K562 (cell line): ENCODE results near the gene COL1A1. TPM values are rescaled to one million over a fixed set of nuclear protein-coding genes. Genes with fewer than 3 reads are reported as not detected.

ENCODE experiments used
- BRF2 ChIP-seq: IDR thresholded peaks from 3 replicates; pipeline ENCODE4 v1.6.1; 2011; ENCODE audit warnings: borderline replicate concordance, mild to moderate bottlenecking; ENCODE audit not compliant: insufficient read length, insufficient read depth
- CC2D1A ChIP-seq: fragments of 450-650 bp; IDR thresholded peaks from 2 replicates; pipeline ENCODE4 v1.6.1; 2017; ENCODE audit warnings: mild to moderate bottlenecking
- DLX4 ChIP-seq: fragments of 250-450 bp; sonication (Bioruptor Pico); IDR thresholded peaks from 2 replicates; pipeline ENCODE4 v1.6.1; 2021; ENCODE audit warnings: mild to moderate bottlenecking
- EP400 ChIP-seq: fragments of 450-650 bp; IDR thresholded peaks from 2 replicates; pipeline ENCODE4 v1.6.1; 2017; ENCODE audit warnings: antibody characterized with exemption, mild to moderate bottlenecking, moderate library complexity
- HDAC2 ChIP-seq: fragments of 450-650 bp; IDR thresholded peaks from 2 replicates; pipeline ENCODE4 v1.6.1; 2016; ENCODE audit warnings: mild to moderate bottlenecking
- JUN ChIP-seq, 2 experiments: sonication (generic) in 1 of 2; formaldehyde crosslinking in 1 of 2; IDR thresholded peaks; 2 replicates each; pipeline versions ENCODE4 v1.6.1 to v1.8.0; 2012 to 2022; ENCODE audit warnings: borderline replicate concordance in 2 of 2, mild to moderate bottlenecking in 2 of 2, improper control_type of control experiment in 1 of 2, low read depth in 1 of 2, low read length in 1 of 2, missing genetic modification reagents in 1 of 2
- KLF1 ChIP-seq: fragments of 450-650 bp; IDR thresholded peaks from 2 replicates; pipeline ENCODE4 v1.6.1; 2016; ENCODE audit warnings: missing genetic modification characterization, missing compliant biosample characterization
- KLF16 ChIP-seq: IDR thresholded peaks from 2 replicates; pipeline ENCODE4 v1.6.1; 2016; ENCODE audit warnings: antibody characterized with exemption
- LEF1 ChIP-seq: fragments of 450-650 bp; IDR thresholded peaks from 2 replicates; pipeline ENCODE4 v1.6.1; 2016; ENCODE audit warnings: mild to moderate bottlenecking
- MAFK ChIP-seq: IDR thresholded peaks from 2 replicates; pipeline ENCODE4 v1.6.1; 2011; ENCODE audit warnings: low read length, improper control_type of control experiment
- MAZ ChIP-seq, 2 experiments: fragments of 450-650 bp in 1 of 2; sonication (generic) in 1 of 2; formaldehyde crosslinking; IDR thresholded peaks in 1 of 2; conservative IDR thresholded peaks in 1 of 2; 2 replicates each; pipeline versions ENCODE4 v1.4.0 to v1.5.0; 2020; ENCODE audit warnings: mild to moderate bottlenecking in 1 of 2, missing genetic modification reagents in 1 of 2
- MBD1 ChIP-seq: fragments of 250-450 bp; sonication (Bioruptor Pico); IDR thresholded peaks from 2 replicates; pipeline ENCODE4 v1.8.0; 2022; ENCODE audit warnings: inconsistent platforms
- NEUROD1 ChIP-seq: fragments of 150-350 bp; IDR thresholded peaks from 2 replicates; pipeline ENCODE4 v1.6.1; 2014; ENCODE audit warnings: borderline replicate concordance, low read length, low read depth; ENCODE audit not compliant: partially characterized antibody
- PHF21A ChIP-seq: fragments of 450-650 bp; IDR thresholded peaks from 2 replicates; pipeline ENCODE4 v1.6.1; 2017; ENCODE audit warnings: low read depth, borderline replicate concordance
- SP1 ChIP-seq: sonication (generic); formaldehyde crosslinking; IDR thresholded peaks from 2 replicates; pipeline ENCODE4 v1.8.1; 2022; ENCODE audit warnings: mild to moderate bottlenecking, missing genetic modification reagents
- ZBTB12 ChIP-seq: fragments of 250-450 bp; sonication (Bioruptor Pico); IDR thresholded peaks from 2 replicates; pipeline ENCODE4 v1.4.0; 2020
- ZKSCAN1 ChIP-seq: fragments of 150-350 bp; IDR thresholded peaks from 2 replicates; pipeline ENCODE4 v1.6.1; 2016; ENCODE audit warnings: low read depth, low read length
- ZNF12 ChIP-seq: sonication (generic); formaldehyde crosslinking; IDR thresholded peaks from 2 replicates; pipeline ENCODE4 v1.4.0; 2020; ENCODE audit warnings: mild to moderate bottlenecking, missing genetic modification reagents
- ZNF263 ChIP-seq: sonication (generic); formaldehyde crosslinking; IDR thresholded peaks from 2 replicates; pipeline ENCODE4 v1.8.0; 2022; ENCODE audit warnings: mild to moderate bottlenecking, missing genetic modification reagents, borderline replicate concordance
- ZNF740 ChIP-seq, 3 experiments: fragments of 200-800 bp in 1 of 3; sonication (Bioruptor generic) in 1 of 3; sonication (generic) in 1 of 3; formaldehyde crosslinking in 1 of 3; IDR thresholded peaks; 2 replicates each; pipeline versions ENCODE4 v1.6.1 to v1.8.0; 2016 to 2022; ENCODE audit warnings: mild to moderate bottlenecking in 2 of 3, missing compliant biosample characterization in 2 of 3, missing genetic modification characterization in 2 of 3, missing genetic modification reagents in 1 of 3
- polyA plus RNA-seq, 8 experiments: library from polyadenylated mRNA; depleted of rRNA in 4 of 8; stranded (reverse) in 5 of 8; unstranded in 3 of 8; fragments of >200 nt; fragmentation: Nextera tagmentation in 2 of 8; fragmentation: Illumina TruSeq in 1 of 8; extraction: Ambion mirVana in 2 of 8; extraction: Trizol in 1 of 8; gene quantifications; 2 replicates each; pipeline versions ENCODE4 v1.2.1 to v1.2.3, GENCODE V29; 2011 to 2014; ENCODE audit warnings: inconsistent platforms in 1 of 8, missing spikeins in 1 of 8
- total RNA-seq, 7 experiments: library from RNA; depleted of rRNA in 6 of 7; stranded (reverse); fragments of >200 nt in 6 of 7; fragmentation: Illumina TruSeq in 2 of 7; extraction: Trizol in 2 of 7; gene quantifications; 2 replicates each; pipeline versions ENCODE4 v1.2.1 to v1.2.3, GENCODE V29; 2011 to 2021; ENCODE audit warnings: low replicate concordance in 1 of 7

COL1A1 gene
- total and polyA plus RNA-seq, 9 of the 15 experiments (the other 6 are each of a cell fraction or from before 2014, with no cell fraction given): 0.04 to 3.4 (median 0.18) TPM

- TF ChIP-seq MBD1 (CRISPR knock-in tag) (no peak), ZKSCAN1 (0 out of 2 replicates have a peak, but pooled peaks have one; percentile 36), BRF2 (no peak), MAFK (peak; percentile 23; the same call in 1 of the 2 replicates), NEUROD1 (peak; percentile 43), LEF1 (no peak), JUN (IDR thresholded peaks at IDR 0.05; ENCODE audit: borderline replicate concordance, low read depth, low read length) (0 out of 2 replicates have a peak, but pooled peaks have one; percentile 32), JUN (CRISPR knock-in tag; IDR thresholded peaks at IDR 0.05; ENCODE audit: borderline replicate concordance) (no peak), EP400 (no peak), DLX4 (no peak), ZNF12 (CRISPR knock-in tag) (no peak), SP1 (peak; percentile 32; the same call in 1 of the 2 replicates), KLF16 (0 out of 2 replicates have a peak, but pooled peaks have one; percentile 48), ZBTB12 (CRISPR knock-in tag) (0 out of 2 replicates have a peak, but pooled peaks have one; percentile 40), KLF1 (no peak), MAZ (CRISPR knock-in tag; conservative IDR thresholded peaks at IDR 0.05 in 1 of 2, IDR thresholded peaks at IDR 0.05 in 1 of 2) (peak; percentile 61 to 83), ZNF263 (peak; percentile 87), CC2D1A (0 out of 2 replicates have a peak, but pooled peaks have one; percentile 42), HDAC2 (peak; percentile 65; the same call in 1 of the 2 replicates), PHF21A (peak; percentile 53; the same call in 1 of the 2 replicates), ZNF740 (CRISPR knock-in tag; IDR thresholded peaks at IDR 0.05) (no peak), ZNF740 (tag; IDR thresholded peaks at IDR 0.05) (0 out of 4 replicates have a peak, but pooled peaks of 1 of the 2 experiments have one; percentile 35)
Observed at GRCh38 chr17:50139950-50140885, 61.2 kb downstream of the COL1A1 start (continued).
